Measurements from ENCODE around the gene DSP. TPM values are rescaled to one million over a fixed set of nuclear protein-coding genes. Genes with fewer than 3 reads are reported as not detected.

Gene DSP
- total and polyA plus RNA-seq, 2 of the 13 experiments (the other 11 are each of a cell fraction or from before 2014, with no cell fraction given), result 89.8 to 117 TPM

DNA sequence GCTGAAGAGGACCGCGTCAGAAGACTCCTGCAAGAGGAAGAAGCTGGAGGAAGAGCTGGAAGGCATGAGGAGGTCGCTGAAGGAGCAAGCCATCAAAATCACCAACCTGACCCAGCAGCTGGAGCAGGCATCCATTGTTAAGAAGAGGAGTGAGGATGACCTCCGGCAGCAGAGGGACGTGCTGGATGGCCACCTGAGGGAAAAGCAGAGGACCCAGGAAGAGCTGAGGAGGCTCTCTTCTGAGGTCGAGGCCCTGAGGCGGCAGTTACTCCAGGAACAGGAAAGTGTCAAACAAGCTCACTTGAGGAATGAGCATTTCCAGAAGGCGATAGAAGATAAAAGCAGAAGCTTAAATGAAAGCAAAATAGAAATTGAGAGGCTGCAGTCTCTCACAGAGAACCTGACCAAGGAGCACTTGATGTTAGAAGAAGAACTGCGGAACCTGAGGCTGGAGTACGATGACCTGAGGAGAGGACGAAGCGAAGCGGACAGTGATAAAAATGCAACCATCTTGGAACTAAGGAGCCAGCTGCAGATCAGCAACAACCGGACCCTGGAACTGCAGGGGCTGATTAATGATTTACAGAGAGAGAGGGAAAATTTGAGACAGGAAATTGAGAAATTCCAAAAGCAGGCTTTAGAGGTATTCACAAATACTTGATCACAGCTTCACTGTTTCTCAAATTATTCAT, 39.6 kb downstream of the DSP start (continued):
- TF ChIP-seq, protein P1, sequence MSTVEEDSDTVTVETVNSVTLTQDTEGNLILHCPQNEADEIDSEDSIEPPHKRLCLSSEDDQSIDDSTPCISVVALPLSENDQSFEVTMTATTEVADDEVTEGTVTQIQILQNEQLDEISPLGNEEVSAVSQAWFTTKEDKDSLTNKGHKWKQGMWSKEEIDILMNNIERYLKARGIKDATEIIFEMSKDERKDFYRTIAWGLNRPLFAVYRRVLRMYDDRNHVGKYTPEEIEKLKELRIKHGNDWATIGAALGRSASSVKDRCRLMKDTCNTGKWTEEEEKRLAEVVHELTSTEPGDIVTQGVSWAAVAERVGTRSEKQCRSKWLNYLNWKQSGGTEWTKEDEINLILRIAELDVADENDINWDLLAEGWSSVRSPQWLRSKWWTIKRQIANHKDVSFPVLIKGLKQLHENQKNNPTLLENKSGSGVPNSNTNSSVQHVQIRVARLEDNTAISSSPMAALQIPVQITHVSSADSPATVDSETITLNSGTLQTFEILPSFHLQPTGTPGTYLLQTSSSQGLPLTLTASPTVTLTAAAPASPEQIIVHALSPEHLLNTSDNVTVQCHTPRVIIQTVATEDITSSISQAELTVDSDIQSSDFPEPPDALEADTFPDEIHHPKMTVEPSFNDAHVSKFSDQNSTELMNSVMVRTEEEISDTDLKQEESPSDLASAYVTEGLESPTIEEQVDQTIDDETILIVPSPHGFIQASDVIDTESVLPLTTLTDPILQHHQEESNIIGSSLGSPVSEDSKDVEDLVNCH (CRISPR knock-in tag; IDR thresholded peaks at IDR 0.05), result no peak
- TF ChIP-seq SAP130 (CRISPR knock-in tag; IDR thresholded peaks at IDR 0.05; ENCODE audit: low read depth) (peak; percentile 52), PCBP1 (IDR thresholded peaks at IDR 0.05; ENCODE audit: borderline replicate concordance, low read depth, low read length) (no peak), HOXA3 (CRISPR knock-in tag; IDR thresholded peaks at IDR 0.05) (peak; percentile 71), FOXM1 (CRISPR knock-in tag; IDR thresholded peaks at IDR 0.05) (no peak), ZSCAN25 (CRISPR knock-in tag; IDR thresholded peaks at IDR 0.05) (no peak), SSRP1 (CRISPR knock-in tag; IDR thresholded peaks at IDR 0.05) (no peak), ZNF460 (CRISPR knock-in tag; IDR thresholded peaks at IDR 0.05; ENCODE audit: borderline replicate concordance) (no peak), AGO1 (IDR thresholded peaks at IDR 0.05; ENCODE audit: low read depth, low read length, poor library complexity, severe bottlenecking) (no peak), ZNF616 (CRISPR knock-in tag; IDR thresholded peaks at IDR 0.05; ENCODE audit: low read depth) (no peak)
- TF ChIP-seq, protein P2, sequence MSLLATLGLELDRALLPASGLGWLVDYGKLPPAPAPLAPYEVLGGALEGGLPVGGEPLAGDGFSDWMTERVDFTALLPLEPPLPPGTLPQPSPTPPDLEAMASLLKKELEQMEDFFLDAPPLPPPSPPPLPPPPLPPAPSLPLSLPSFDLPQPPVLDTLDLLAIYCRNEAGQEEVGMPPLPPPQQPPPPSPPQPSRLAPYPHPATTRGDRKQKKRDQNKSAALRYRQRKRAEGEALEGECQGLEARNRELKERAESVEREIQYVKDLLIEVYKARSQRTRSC (CRISPR knock-in tag; IDR thresholded peaks at IDR 0.05; ENCODE audit: low read depth), result peak; percentile 48; the same call in 1 of the 2 replicates
- TF ChIP-seq, protein P3, sequence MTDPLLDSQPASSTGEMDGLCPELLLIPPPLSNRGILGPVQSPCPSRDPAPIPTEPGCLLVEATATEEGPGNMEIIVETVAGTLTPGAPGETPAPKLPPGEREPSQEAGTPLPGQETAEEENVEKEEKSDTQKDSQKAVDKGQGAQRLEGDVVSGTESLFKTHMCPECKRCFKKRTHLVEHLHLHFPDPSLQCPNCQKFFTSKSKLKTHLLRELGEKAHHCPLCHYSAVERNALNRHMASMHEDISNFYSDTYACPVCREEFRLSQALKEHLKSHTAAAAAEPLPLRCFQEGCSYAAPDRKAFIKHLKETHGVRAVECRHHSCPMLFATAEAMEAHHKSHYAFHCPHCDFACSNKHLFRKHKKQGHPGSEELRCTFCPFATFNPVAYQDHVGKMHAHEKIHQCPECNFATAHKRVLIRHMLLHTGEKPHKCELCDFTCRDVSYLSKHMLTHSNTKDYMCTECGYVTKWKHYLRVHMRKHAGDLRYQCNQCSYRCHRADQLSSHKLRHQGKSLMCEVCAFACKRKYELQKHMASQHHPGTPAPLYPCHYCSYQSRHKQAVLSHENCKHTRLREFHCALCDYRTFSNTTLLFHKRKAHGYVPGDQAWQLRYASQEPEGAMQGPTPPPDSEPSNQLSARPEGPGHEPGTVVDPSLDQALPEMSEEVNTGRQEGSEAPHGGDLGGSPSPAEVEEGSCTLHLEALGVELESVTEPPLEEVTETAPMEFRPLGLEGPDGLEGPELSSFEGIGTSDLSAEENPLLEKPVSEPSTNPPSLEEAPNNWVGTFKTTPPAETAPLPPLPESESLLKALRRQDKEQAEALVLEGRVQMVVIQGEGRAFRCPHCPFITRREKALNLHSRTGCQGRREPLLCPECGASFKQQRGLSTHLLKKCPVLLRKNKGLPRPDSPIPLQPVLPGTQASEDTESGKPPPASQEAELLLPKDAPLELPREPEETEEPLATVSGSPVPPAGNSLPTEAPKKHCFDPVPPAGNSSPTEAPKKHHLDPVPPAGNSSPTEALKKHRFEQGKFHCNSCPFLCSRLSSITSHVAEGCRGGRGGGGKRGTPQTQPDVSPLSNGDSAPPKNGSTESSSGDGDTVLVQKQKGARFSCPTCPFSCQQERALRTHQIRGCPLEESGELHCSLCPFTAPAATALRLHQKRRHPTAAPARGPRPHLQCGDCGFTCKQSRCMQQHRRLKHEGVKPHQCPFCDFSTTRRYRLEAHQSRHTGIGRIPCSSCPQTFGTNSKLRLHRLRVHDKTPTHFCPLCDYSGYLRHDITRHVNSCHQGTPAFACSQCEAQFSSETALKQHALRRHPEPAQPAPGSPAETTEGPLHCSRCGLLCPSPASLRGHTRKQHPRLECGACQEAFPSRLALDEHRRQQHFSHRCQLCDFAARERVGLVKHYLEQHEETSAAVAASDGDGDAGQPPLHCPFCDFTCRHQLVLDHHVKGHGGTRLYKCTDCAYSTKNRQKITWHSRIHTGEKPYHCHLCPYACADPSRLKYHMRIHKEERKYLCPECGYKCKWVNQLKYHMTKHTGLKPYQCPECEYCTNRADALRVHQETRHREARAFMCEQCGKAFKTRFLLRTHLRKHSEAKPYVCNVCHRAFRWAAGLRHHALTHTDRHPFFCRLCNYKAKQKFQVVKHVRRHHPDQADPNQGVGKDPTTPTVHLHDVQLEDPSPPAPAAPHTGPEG (CRISPR knock-in tag; IDR thresholded peaks at IDR 0.05), result peak; percentile 27; the same call in 1 of the 2 replicates
- TF ChIP-seq, protein P4, sequence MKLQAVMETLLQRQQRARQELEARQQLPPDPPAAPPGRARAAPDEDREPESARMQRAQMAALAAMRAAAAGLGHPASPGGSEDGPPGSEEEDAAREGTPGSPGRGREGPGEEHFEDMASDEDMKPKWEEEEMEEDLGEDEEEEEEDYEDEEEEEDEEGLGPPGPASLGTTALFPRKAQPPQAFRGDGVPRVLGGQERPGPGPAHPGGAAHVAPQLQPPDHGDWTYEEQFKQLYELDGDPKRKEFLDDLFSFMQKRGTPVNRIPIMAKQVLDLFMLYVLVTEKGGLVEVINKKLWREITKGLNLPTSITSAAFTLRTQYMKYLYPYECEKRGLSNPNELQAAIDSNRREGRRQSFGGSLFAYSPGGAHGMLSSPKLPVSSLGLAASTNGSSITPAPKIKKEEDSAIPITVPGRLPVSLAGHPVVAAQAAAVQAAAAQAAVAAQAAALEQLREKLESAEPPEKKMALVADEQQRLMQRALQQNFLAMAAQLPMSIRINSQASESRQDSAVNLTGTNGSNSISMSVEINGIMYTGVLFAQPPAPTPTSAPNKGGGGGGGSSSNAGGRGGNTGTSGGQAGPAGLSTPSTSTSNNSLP (IDR thresholded peaks at IDR 0.05; ENCODE audit: low read depth, low read length), result no peak
- TF ChIP-seq, protein P5, sequence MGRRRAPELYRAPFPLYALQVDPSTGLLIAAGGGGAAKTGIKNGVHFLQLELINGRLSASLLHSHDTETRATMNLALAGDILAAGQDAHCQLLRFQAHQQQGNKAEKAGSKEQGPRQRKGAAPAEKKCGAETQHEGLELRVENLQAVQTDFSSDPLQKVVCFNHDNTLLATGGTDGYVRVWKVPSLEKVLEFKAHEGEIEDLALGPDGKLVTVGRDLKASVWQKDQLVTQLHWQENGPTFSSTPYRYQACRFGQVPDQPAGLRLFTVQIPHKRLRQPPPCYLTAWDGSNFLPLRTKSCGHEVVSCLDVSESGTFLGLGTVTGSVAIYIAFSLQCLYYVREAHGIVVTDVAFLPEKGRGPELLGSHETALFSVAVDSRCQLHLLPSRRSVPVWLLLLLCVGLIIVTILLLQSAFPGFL (CRISPR knock-in tag; IDR thresholded peaks at IDR 0.05), result no peak
